Karpas-422 (cell line): ENCODE measurements around the gene TBC1D22A. TPM values are rescaled to one million over a fixed set of nuclear protein-coding genes. Genes with fewer than 3 reads are reported as not detected.

Experiments used
- DNase-seq: peaks from one replicate; pipeline ENCODE4 v3.0.0-alpha.2; 2015
- H2AFZ ChIP-seq: fragments of 200-600 bp; sonication (generic); 2 replicates; pipeline ENCODE4 v1.6.1; 2014; ENCODE audit warnings: antibody characterized with exemption, low read length, mixed read lengths
- H3K27ac ChIP-seq: fragments of 200-600 bp; sonication (generic); 2 replicates; pipeline ENCODE4 v1.5.1; 2014; ENCODE audit warnings: mild to moderate bottlenecking, low read length, moderate library complexity
- H3K27me3 ChIP-seq: fragments of 200-600 bp; sonication (generic); 2 replicates; pipeline ENCODE4 v1.6.1; 2014; ENCODE audit warnings: low read length, mixed read lengths
- H3K36me3 ChIP-seq: fragments of 200-600 bp; sonication (generic); 2 replicates; pipeline ENCODE4 v1.6.1; 2014; ENCODE audit warnings: low read length, mixed read lengths; ENCODE audit not compliant: insufficient read depth
- H3K4me1 ChIP-seq: fragments of 200-600 bp; sonication (generic); 2 replicates; pipeline ENCODE4 v1.6.1; 2014; ENCODE audit warnings: mild to moderate bottlenecking, low read length, mixed read lengths
- H3K4me2 ChIP-seq: fragments of 200-600 bp; sonication (generic); 2 replicates; pipeline ENCODE4 v1.6.1; 2014; ENCODE audit warnings: low read length, low read depth, mild to moderate bottlenecking; ENCODE audit not compliant: poor library complexity, severe bottlenecking
- H3K4me3 ChIP-seq: fragments of 200-600 bp; sonication (generic); 2 replicates; pipeline ENCODE4 v1.5.1; 2014; ENCODE audit warnings: mild to moderate bottlenecking, antibody characterized with exemption, low read length, mixed read lengths
- H3K79me2 ChIP-seq: fragments of 200-600 bp; sonication (generic); 2 replicates; pipeline ENCODE4 v1.6.1; 2014; ENCODE audit warnings: mild to moderate bottlenecking, low read length, mixed read lengths
- H3K9ac ChIP-seq: fragments of 200-600 bp; sonication (generic); 2 replicates; pipeline ENCODE4 v1.6.0; 2014; ENCODE audit warnings: low read length
- H3K9me2 ChIP-seq: fragments of 200-600 bp; sonication (generic), shearing (Covaris generic); replicated peaks from 2 replicates; pipeline ENCODE4 v1.6.0; 2014; ENCODE audit warnings: mild to moderate bottlenecking, low read length, moderate library complexity; ENCODE audit not compliant: insufficient read depth
- H3K9me3 ChIP-seq: fragments of 300-700, 200-600 bp; sonication (generic); 2 replicates; pipeline ENCODE4 v1.6.1; 2014; ENCODE audit warnings: low read length, mixed read lengths
- H4K20me1 ChIP-seq: fragments of 200-600 bp; sonication (generic); 2 replicates; pipeline ENCODE4 v1.6.1; 2014; ENCODE audit warnings: mild to moderate bottlenecking, antibody characterized with exemption, low read length, low read depth; ENCODE audit not compliant: insufficient read depth
- total RNA-seq: library from RNA; depleted of rRNA; stranded (reverse); fragments of >200 nt; shearing (Covaris generic); gene quantifications from 2 replicates; pipeline ENCODE4 v1.2.3, GENCODE V29; 2014; ENCODE audit warnings: low replicate concordance

TBC1D22A gene
- total RNA-seq, 1 experiment from 2014 or later = 27.7 TPM

DNA sequence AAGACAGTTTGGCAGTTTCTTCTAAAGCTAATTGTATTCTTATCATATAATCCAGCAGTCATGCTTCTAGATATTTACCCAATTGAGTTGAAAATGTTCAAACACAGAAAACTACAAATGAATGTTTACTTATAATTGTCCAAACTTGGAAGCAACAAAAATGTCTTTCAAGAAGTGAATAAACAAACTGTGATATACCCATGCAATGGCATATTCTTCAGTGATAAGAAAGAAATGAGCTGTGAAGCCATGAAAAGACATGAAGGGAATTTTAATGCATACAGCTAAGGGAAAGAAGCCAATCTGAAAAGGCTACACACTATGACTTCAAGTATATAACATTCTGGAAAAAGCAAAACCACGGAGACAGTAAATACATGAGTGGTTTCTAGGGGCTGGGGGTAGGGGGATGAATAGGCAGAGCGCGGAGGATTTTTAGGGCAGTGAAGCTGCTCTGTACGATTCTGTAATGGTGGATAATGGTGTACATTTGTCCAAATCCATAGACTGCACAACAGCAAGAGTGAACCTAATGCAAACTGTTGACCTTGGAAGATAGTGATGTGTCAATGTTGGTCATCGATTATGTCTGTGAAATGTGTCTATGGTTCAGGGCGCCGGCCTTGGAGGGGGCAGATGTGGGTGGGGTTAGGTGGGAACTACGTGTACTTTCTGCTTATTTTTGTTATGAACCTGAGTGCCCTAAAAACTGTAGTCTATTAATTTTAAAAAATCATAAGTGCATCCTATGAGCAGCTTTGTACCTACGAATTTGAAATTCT is 424.9 kb downstream of the TBC1D22A start:
- Histone ChIP-seq H4K20me1 (peaks cover 7% of the 10 kb centered on the region; the same call in 1 of the 2 replicates), H3K4me3 (no peak overlapping the region), H3K4me1 (no peaks in the 10 kb centered on the region), H3K4me2 (no peak overlapping the region), H2AFZ (no peak overlapping the region), H3K36me3 (no peaks in the 10 kb centered on the region), H3K79me2 (no peaks in the 10 kb centered on the region), H3K9ac (no peak overlapping the region), H3K27me3 (no peaks in the 10 kb centered on the region), H3K9me2 (no peaks in the 10 kb centered on the region), H3K27ac (no peak overlapping the region), H3K9me3 (no peaks in the 10 kb centered on the region)
- no peak for DNase-seq

GRCh38 chr22:47188261-47189055 is 426.0 kb downstream of the TBC1D22A start:
- Histone ChIP-seq H3K79me2 (no peaks in the 10 kb centered on the region), H3K4me3 (no peak overlapping the region), H3K36me3 (no peaks in the 10 kb centered on the region), H3K9ac (no peak overlapping the region), H3K4me1 (peaks cover 2% of the 10 kb centered on the region; the same call in 1 of the 2 replicates), H2AFZ (no peak overlapping the region), H3K27me3 (no peaks in the 10 kb centered on the region), H3K4me2 (no peak overlapping the region), H3K9me3 (no peaks in the 10 kb centered on the region), H3K9me2 (no peaks in the 10 kb centered on the region), H4K20me1 (peaks cover 7% of the 10 kb centered on the region; the same call in 1 of the 2 replicates), H3K27ac (no peak overlapping the region)
- DNase-seq = no peak

DNA sequence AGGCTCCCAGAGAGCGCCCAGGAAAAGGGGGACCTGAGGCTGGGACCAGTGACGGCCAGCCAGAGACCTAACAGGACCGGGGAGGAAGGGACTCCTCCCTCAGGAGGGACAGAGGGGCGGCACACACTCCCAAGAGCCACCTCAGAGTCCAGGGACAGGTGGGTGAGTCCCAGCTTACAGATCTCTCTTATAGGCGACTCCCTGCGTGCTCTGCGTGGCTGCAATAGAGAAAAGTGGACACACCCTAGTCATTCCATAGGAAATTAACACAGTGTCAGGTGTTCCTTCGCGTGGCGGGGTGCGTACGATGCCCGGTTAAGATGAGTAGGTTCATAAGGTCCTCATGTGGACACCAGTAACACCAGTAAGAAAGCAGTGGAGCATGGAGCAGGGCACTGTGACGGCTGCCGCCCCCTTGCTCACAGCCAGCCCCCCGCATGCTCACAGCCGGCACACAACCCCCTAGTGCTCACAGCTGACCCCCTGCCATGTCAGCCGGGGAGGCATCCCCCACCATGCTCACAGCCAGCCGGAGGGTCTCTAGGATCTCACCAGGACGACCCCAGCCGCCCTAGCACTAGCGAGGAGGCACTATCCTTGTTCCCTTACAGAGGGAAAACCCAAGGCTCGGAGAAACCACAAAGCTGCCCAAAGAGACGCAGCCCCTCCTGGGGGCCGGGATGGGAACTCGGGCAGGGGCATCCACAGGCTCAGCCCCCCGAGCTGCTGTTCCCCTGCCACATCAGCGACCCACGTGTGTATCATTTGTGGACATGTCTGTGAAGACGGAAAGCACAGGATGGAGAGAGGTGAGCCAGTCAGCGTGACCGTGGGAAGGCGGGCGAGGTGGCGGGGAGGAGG is 426.8 kb downstream of the TBC1D22A start:
- DNase-seq = no peak
- no peak overlapping the region for H3K4me2 ChIP-seq

GRCh38 chr22:47190276-47190956 is 428.0 kb downstream of the TBC1D22A start:
- no peaks in the 10 kb centered on the region for H3K27me3 ChIP-seq
- H3K9ac ChIP-seq = no peak overlapping the region
- no peaks in the 10 kb centered on the region for H3K9me3 ChIP-seq
- no peaks in the 10 kb centered on the region for H3K36me3 ChIP-seq
- no peaks in the 10 kb centered on the region for H3K79me2 ChIP-seq
- H3K4me2 ChIP-seq = no peak overlapping the region
- H3K4me3 ChIP-seq = no peak overlapping the region
- H4K20me1 ChIP-seq = peaks cover 10% of the 10 kb centered on the region; the same call in 1 of the 2 replicates
- H3K4me1 ChIP-seq = peaks cover 3% of the 10 kb centered on the region; the same call in 1 of the 2 replicates
- DNase-seq = no peak
- no peaks in the 10 kb centered on the region for H3K9me2 ChIP-seq
- H3K27ac ChIP-seq = no peak overlapping the region
- H2AFZ ChIP-seq = no peak overlapping the region

More for the DNA sequence above, 426.8 kb downstream of the TBC1D22A start:
- Histone ChIP-seq H3K4me1 (peaks cover 3% of the 10 kb centered on the region; the same call in 1 of the 2 replicates), H3K4me3 (no peak overlapping the region), H2AFZ (no peak overlapping the region), H3K9ac (no peak overlapping the region), H3K9me3 (no peaks in the 10 kb centered on the region), H3K36me3 (no peaks in the 10 kb centered on the region), H3K9me2 (no peaks in the 10 kb centered on the region), H3K79me2 (no peaks in the 10 kb centered on the region), H4K20me1 (peaks cover 7% of the 10 kb centered on the region; the same call in 1 of the 2 replicates), H3K27me3 (no peaks in the 10 kb centered on the region), H3K27ac (no peak overlapping the region)

DNA sequence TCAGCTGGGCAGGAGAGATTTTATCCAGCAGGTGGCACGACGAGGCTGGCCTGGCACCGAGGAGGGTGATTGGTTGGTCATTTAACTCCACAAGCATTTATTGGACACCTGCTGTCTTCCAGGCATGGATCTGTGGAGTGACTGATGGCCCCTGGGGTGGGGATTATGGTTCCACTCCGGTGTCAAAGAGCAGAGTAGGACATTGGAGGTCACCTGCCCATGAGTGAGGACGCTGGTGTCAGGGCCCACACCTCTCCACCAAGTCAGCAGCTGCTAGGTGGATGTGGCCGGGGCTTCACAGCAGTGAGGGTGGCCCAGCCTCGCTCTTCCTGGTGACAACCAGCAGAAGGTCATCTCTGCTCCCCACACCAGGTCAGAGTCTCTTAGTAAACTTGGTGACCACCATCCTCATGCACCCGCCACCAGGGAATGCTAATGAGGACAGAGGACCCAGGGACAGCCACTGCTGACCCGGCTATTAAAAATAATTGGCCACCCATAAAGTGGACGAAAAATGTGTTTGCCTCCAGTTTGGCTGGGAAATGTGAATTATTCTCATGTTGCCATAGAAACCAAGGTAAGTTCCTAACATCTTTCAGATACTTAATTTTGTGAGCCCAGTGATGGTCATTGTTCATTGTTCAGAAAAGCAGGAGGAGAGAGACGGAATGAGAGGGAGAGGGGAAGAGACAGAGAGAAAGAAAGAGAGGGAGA is 428.7 kb downstream of the TBC1D22A start:
- no peaks in the 10 kb centered on the region for H3K36me3 ChIP-seq
- no peak overlapping the region for H3K4me3 ChIP-seq
- no peaks in the 10 kb centered on the region for H3K9me2 ChIP-seq
- peaks cover 10% of the 10 kb centered on the region; the same call in 1 of the 2 replicates for H4K20me1 ChIP-seq
- H3K79me2 ChIP-seq = no peaks in the 10 kb centered on the region
- H3K27ac ChIP-seq = no peak overlapping the region
- no peaks in the 10 kb centered on the region for H3K27me3 ChIP-seq
- no peak overlapping the region for H3K9ac ChIP-seq
- H3K9me3 ChIP-seq = no peaks in the 10 kb centered on the region
- no peak overlapping the region for H2AFZ ChIP-seq
- H3K4me2 ChIP-seq = no peak overlapping the region
- peaks cover 3% of the 10 kb centered on the region; the same call in 1 of the 2 replicates for H3K4me1 ChIP-seq
- DNase-seq = no peak

- no peaks in the 10 kb centered on the region for H3K27me3 ChIP-seq
- peaks cover 10% of the 10 kb centered on the region; the same call in 1 of the 2 replicates for H4K20me1 ChIP-seq
- H2AFZ ChIP-seq = no peak overlapping the region
- peaks cover 3% of the 10 kb centered on the region; the same call in 1 of the 2 replicates for H3K4me1 ChIP-seq
- no peak overlapping the region for H3K4me2 ChIP-seq
- no peaks in the 10 kb centered on the region for H3K79me2 ChIP-seq
- no peak overlapping the region for H3K4me3 ChIP-seq
- no peaks in the 10 kb centered on the region for H3K9me2 ChIP-seq
- H3K27ac ChIP-seq = no peak overlapping the region
- H3K9me3 ChIP-seq = no peaks in the 10 kb centered on the region
- H3K36me3 ChIP-seq = no peaks in the 10 kb centered on the region
- no peak for DNase-seq
- H3K9ac ChIP-seq = no peak overlapping the region
Measured at GRCh38 chr22:47191671-47192650, 429.5 kb downstream of the TBC1D22A start.
